OCI-LY3 (cell line): ENCODE measurements around the gene UROC1.

Experiments used
- H2AFZ ChIP-seq: fragments of 200-600, 300-600 bp; shearing (Covaris generic); 2 replicates; pipeline ENCODE4 v1.6.0; 2014; ENCODE audit warnings: antibody characterized with exemption, low read depth, low read length
- H3K27ac ChIP-seq: fragments of 200-600, 300-600 bp; sonication (generic); 2 replicates; pipeline ENCODE4 v1.5.1; 2014; ENCODE audit warnings: mild to moderate bottlenecking, low read length, moderate library complexity, mixed read lengths
- H3K27me3 ChIP-seq: fragments of 200-600, 300-600 bp; sonication (generic); 2 replicates; pipeline ENCODE4 v1.6.1; 2014; ENCODE audit warnings: low read depth, low read length, mixed read lengths
- H3K36me3 ChIP-seq: fragments of 200-600, 300-600 bp; sonication (generic); replicated peaks from 2 replicates; pipeline ENCODE3; 2014; ENCODE audit warnings: low read depth, low read length, mixed read lengths
- H3K4me1 ChIP-seq: fragments of 300-600, 200-600 bp; sonication (generic); 2 replicates; pipeline ENCODE4 v1.6.1; 2014; ENCODE audit warnings: low read length, mixed read lengths
- H3K4me2 ChIP-seq: fragments of 200-600, 300-600 bp; sonication (generic); 2 replicates; pipeline ENCODE4 v1.6.1; 2014; ENCODE audit warnings: low read length, mixed read lengths
- H3K4me3 ChIP-seq: fragments of 300-600, 200-600 bp; sonication (generic); 2 replicates; pipeline ENCODE4 v1.5.1; 2014; ENCODE audit warnings: antibody characterized with exemption, mild to moderate bottlenecking, low read length, moderate library complexity
- H3K79me2 ChIP-seq: fragments of 300-600, 200-600 bp; shearing (Covaris generic); 2 replicates; pipeline ENCODE4 v1.6.1; 2014; ENCODE audit warnings: mild to moderate bottlenecking, low read length, mixed read lengths
- H3K9ac ChIP-seq: fragments of 300-600, 200-600 bp; shearing (Covaris generic); 2 replicates; pipeline ENCODE4 v1.6.0; 2014; ENCODE audit warnings: mild to moderate bottlenecking, low read length, moderate library complexity
- H3K9me3 ChIP-seq: fragments of 200-600, 300-600 bp; shearing (Covaris generic); 2 replicates; pipeline ENCODE4 v1.6.1; 2014; ENCODE audit warnings: low read length, mixed read lengths; ENCODE audit not compliant: insufficient read depth
- H4K20me1 ChIP-seq: fragments of 200-600, 300-600 bp; sonication (generic); 2 replicates; pipeline ENCODE4 v1.6.1; 2016; ENCODE audit warnings: low read length, mixed read lengths; ENCODE audit not compliant: insufficient read depth
- EZH2phosphoT487 ChIP-seq: fragments of 200-600 bp; shearing (Covaris generic); IDR thresholded peaks from 2 replicates; pipeline ENCODE4 v1.6.1; 2018; ENCODE audit warnings: antibody characterized with exemption, mixed run types, low read depth
- TF ChIP-seq, protein P1 (sequence below): fragments of 200-600, 300-600 bp; sonication (generic); IDR thresholded peaks from 2 replicates; pipeline ENCODE4 v1.5.1; 2014; ENCODE audit warnings: antibody characterized with exemption, low read length, low read depth

UROC1 gene

DNA sequence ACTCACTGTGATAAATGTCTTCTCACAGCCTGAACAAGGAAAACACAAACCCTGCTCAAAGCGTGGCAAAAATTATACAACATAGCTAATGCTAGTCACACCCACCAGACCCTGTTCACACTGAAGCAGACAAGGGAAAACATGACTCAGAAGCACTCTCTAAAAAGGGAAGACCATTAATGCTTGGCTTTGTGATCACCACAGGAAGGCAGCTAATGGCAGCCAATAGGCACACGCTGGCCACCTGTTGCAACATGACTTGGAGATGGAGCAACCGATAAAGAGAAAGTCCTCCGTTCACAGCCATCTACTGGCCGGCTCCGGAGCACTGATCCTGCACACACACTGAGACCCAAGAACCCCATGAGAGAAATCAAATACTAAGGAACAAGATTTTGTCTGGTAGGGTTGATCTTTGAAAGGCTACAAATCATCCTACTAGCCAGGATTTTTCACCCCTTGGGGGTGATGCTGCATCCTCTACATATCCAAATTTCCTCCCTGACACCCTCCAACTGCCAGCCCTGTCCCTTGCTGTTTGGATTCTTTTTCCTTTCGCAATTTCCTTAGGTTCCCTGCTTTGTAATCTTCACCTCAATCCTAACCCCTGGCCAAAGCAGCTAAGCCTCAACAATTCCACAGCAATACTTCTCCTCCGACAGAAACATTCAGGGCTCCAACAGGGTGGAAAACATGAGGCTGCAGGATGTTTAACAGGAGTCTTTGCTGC, 45.1 kb downstream of the UROC1 start:
- Histone ChIP-seq H3K27ac (no peak overlapping the region), H3K9ac (no peak overlapping the region), H3K4me1 (peaks cover 19% of the 10 kb centered on the region), H3K27me3 (no peaks in the 10 kb centered on the region), H3K36me3 (peaks cover 56% of the 10 kb centered on the region), H3K79me2 (peaks cover 57% of the 10 kb centered on the region), H3K4me3 (no peak overlapping the region), H3K9me3 (no peaks in the 10 kb centered on the region), H3K4me2 (0 out of 2 replicates have a peak overlapping the region, but pooled peaks have one; percentile 42), H2AFZ (no peak overlapping the region), H4K20me1 (peaks cover 27% of the 10 kb centered on the region)
- TF ChIP-seq, protein P1, sequence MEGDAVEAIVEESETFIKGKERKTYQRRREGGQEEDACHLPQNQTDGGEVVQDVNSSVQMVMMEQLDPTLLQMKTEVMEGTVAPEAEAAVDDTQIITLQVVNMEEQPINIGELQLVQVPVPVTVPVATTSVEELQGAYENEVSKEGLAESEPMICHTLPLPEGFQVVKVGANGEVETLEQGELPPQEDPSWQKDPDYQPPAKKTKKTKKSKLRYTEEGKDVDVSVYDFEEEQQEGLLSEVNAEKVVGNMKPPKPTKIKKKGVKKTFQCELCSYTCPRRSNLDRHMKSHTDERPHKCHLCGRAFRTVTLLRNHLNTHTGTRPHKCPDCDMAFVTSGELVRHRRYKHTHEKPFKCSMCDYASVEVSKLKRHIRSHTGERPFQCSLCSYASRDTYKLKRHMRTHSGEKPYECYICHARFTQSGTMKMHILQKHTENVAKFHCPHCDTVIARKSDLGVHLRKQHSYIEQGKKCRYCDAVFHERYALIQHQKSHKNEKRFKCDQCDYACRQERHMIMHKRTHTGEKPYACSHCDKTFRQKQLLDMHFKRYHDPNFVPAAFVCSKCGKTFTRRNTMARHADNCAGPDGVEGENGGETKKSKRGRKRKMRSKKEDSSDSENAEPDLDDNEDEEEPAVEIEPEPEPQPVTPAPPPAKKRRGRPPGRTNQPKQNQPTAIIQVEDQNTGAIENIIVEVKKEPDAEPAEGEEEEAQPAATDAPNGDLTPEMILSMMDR = no peak
- no peak for TF ChIP-seq EZH2phosphoT487

DNA sequence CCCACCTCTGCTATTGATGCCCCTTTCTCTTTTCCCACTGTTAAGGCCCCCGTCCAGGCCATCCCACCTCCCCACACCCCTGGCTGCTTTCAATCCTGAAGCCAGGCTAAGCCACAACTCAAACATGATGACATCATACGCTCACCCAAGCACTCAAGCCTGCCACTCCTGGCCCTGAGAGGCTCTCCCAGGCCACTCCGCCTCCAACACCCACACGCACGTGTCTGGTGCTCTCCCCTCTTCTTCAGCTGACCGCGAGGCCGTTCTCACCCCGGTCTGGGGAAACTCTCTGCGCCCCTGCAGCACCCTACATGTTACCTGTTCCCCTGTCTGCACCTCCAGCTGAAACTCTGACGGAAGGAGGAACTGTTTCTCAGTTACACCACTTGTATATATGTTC, 48.1 kb downstream of the UROC1 start:
- H3K79me2 ChIP-seq = peaks cover 50% of the 10 kb centered on the region
- H2AFZ ChIP-seq = no peak overlapping the region
- H3K4me2 ChIP-seq = no peak overlapping the region
- no peaks in the 10 kb centered on the region for H3K9me3 ChIP-seq
- TF ChIP-seq EZH2phosphoT487 = no peak
- TF ChIP-seq, protein P1 = no peak
- no peak overlapping the region for H3K4me3 ChIP-seq
- no peak overlapping the region for H3K27ac ChIP-seq
- peaks cover 73% of the 10 kb centered on the region for H3K36me3 ChIP-seq
- peaks cover 24% of the 10 kb centered on the region for H4K20me1 ChIP-seq
- H3K27me3 ChIP-seq = no peaks in the 10 kb centered on the region
- H3K4me1 ChIP-seq = peaks cover 17% of the 10 kb centered on the region
- H3K9ac ChIP-seq = no peak overlapping the region

DNA sequence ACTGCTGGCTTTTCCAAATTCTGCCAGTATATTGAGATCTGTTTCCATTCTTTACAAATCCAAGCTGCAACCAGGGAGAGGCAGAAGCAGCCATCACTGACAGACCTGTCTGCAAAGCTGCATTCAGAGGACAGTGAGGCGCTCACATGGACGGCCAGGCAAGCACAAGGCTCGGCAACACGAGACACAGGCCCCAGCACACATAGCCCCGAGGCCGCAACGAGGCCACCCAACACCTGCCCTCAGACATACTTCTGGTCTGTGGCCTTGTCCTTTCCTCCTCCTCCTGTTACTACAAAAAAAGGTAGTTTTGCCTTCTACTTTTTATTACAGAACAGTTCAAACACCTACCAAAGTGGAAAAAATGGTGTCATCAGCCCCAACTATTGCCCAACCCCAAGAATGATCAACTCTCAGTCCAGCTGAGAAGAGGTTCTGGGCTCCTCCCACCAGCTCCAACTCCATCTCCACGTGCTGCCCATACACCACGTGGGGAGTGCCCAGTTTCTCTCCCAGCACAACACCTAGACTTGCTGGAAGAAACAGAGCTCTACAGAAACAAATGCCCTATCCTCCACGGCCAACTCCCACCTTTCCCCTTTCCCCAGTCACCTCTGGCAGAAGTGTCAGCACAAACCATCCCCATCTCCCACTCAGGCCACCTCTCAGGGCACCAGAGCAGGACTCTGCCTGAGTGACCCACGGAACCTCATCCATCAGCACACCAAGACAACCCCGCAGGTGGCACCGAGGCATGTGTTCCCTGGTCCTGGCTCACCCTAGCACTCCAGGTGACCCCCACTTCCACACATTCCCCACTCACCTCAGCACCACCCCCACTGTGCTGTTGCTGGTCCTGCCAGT, 49.3 kb downstream of the UROC1 start:
- no peaks in the 10 kb centered on the region for H3K27me3 ChIP-seq
- H3K36me3 ChIP-seq = peaks cover 72% of the 10 kb centered on the region
- H2AFZ ChIP-seq = no peak overlapping the region
- H3K9ac ChIP-seq = no peak overlapping the region
- H3K27ac ChIP-seq = no peak overlapping the region
- no peak for TF ChIP-seq EZH2phosphoT487
- TF ChIP-seq, protein P1 = no peak
- H3K9me3 ChIP-seq = no peaks in the 10 kb centered on the region
- peaks cover 5% of the 10 kb centered on the region for H3K4me1 ChIP-seq
- peaks cover 38% of the 10 kb centered on the region for H3K79me2 ChIP-seq
- H4K20me1 ChIP-seq = peaks cover 14% of the 10 kb centered on the region
- H3K4me2 ChIP-seq = no peak overlapping the region
- H3K4me3 ChIP-seq = no peak overlapping the region

DNA sequence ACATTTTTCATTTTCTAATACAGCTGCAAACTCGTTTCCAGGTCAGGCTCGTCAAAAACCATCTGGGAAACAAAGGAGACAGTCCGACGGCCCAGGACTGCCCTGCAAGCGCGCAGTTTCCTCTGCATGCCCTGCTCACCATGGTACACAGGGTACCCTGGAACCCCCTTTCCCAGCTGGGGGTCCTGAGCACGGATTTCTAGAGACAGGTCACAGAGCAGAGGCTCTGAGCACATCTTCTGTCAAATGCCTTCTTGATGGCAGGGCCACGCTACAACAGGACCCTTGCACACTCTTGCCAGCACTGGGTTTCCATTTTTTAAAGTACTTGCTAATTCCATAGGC, 50.0 kb downstream of the UROC1 start:
- H2AFZ ChIP-seq = no peak overlapping the region
- no peaks in the 10 kb centered on the region for H3K27me3 ChIP-seq
- H3K9ac ChIP-seq = no peak overlapping the region
- peaks cover 31% of the 10 kb centered on the region for H3K79me2 ChIP-seq
- H3K4me2 ChIP-seq = no peak overlapping the region
- no peaks in the 10 kb centered on the region for H3K9me3 ChIP-seq
- peaks cover 8% of the 10 kb centered on the region for H4K20me1 ChIP-seq
- no peaks in the 10 kb centered on the region; the same call in 1 of the 2 replicates for H3K4me1 ChIP-seq
- no peak overlapping the region for H3K4me3 ChIP-seq
- H3K36me3 ChIP-seq = peaks cover 68% of the 10 kb centered on the region
- H3K27ac ChIP-seq = no peak overlapping the region
- TF ChIP-seq, protein P1 = no peak
- no peak for TF ChIP-seq EZH2phosphoT487
